GM12892 (cell line): ENCODE data around the gene BLACAT1.

Experiments
- POLR2A ChIP-seq: IDR thresholded peaks from 2 replicates; pipeline ENCODE4 v1.6.1; 2011; ENCODE audit warnings: low read depth, low read length, control low read depth
- POLR2AphosphoS5 ChIP-seq: IDR thresholded peaks from 2 replicates; pipeline ENCODE4 v1.6.1; 2011; ENCODE audit warnings: low read depth, low read length, control low read depth

DNA sequence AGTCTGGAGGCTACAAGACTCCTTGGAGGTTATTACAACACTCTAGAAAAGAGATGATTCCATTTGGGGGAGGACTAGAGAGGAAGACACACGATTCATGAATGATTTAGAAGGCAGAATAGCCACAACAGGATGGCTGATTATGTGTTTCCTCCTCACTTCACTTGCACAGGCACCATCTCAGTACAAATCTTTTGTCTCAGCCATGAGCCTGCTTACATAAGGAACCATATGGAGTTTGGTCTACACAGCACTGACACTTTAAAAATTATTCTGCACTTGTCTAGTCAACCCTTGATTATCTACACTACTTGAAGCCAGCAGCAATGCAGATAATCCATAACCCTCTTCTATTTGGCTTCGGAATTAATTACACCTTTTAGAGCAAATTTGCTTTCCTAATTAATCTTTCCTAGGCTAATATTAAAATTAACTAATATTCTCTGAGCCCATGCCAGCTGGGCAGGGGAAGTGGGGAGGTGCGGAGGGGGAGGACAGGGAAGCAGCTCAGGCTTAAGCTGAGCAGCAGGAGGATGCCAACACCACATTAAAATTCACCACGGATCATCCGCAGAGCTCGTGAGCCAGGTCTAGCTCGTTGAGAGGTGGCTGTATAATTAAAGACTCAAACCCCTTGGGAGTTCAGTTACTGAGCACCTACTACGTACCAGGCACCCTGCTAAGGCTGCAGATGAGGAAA, 30.8 kb downstream of the BLACAT1 start:
- TF ChIP-seq POLR2AphosphoS5 (no peak), POLR2A (no peak)
